Measurements from ENCODE around the gene GALM.
A peak's percentile ranks its signal among the peaks of the same experiment; 100 is the strongest.
"Not testable (repeated sequence)": the region's sequence is repeated elsewhere in the genome, so short reads cannot be mapped to it uniquely, and the experiment has no call there.

GALM gene

GRCh38 chr2:38709567-38710194 is 43.8 kb downstream of the GALM start:
- H3K27ac Mint-ChIP-seq, result peak overlapping the region in 1 of 3 experiments; percentile 11
- no peaks in the 10 kb centered on the region for H3K27me3 Mint-ChIP-seq (ENCODE audit: low read depth)
- H3K9me3 Mint-ChIP-seq, result peaks cover 3% of the 10 kb centered on the region
- H3K4me1 Mint-ChIP-seq, result no peaks in the 10 kb centered on the region
- H3K36me3 Mint-ChIP-seq (ENCODE audit: low read depth), result peaks cover 34% of the 10 kb centered on the region
- no peak for TF ChIP-seq CTCF (IDR thresholded peaks at IDR 0.05; ENCODE audit: unreplicated experiment in 3 of 3)
- H3K4me3 Mint-ChIP-seq, result no peak overlapping the region

- Mint-ChIP-seq H3K4me3 (no peak overlapping the region), H3K9me3 (peaks cover 3% of the 10 kb centered on the region), H3K36me3 (ENCODE audit: low read depth) (peaks cover 32% of the 10 kb centered on the region), H3K27ac (no peak overlapping the region), H3K27me3 (ENCODE audit: low read depth) (no peaks in the 10 kb centered on the region), H3K4me1 (peaks cover 6% of the 10 kb centered on the region)
- TF ChIP-seq CTCF (IDR thresholded peaks at IDR 0.05; ENCODE audit: unreplicated experiment in 3 of 3), result no peak
Measured at GRCh38 chr2:38711558-38711957, 45.6 kb downstream of the GALM start.

GRCh38 chr2:38712413-38712812 is 46.5 kb downstream of the GALM start:
- H3K36me3 Mint-ChIP-seq (ENCODE audit: low read depth), result peaks cover 32% of the 10 kb centered on the region

GRCh38 chr2:38712871-38713270 is 47.0 kb downstream of the GALM start:
- H3K27me3 Mint-ChIP-seq (ENCODE audit: low read depth), result no peaks in the 10 kb centered on the region
- H3K9me3 Mint-ChIP-seq, result peaks cover 3% of the 10 kb centered on the region
- no peak for TF ChIP-seq CTCF (IDR thresholded peaks at IDR 0.05; ENCODE audit: unreplicated experiment in 3 of 3)
- H3K4me1 Mint-ChIP-seq, result peaks cover 7% of the 10 kb centered on the region
- no peak overlapping the region for H3K27ac Mint-ChIP-seq
- no peak overlapping the region for H3K4me3 Mint-ChIP-seq
- H3K36me3 Mint-ChIP-seq (ENCODE audit: low read depth), result peaks cover 32% of the 10 kb centered on the region

More at GRCh38 chr2:38712413-38712812, 46.5 kb downstream of the GALM start:
- Mint-ChIP-seq H3K9me3 (peaks cover 3% of the 10 kb centered on the region), H3K27me3 (ENCODE audit: low read depth) (no peaks in the 10 kb centered on the region), H3K4me1 (peaks cover 7% of the 10 kb centered on the region), H3K27ac (no peak overlapping the region), H3K4me3 (no peak overlapping the region)
- TF ChIP-seq CTCF (IDR thresholded peaks at IDR 0.05; ENCODE audit: unreplicated experiment in 3 of 3), result no peak

- TF ChIP-seq CTCF (IDR thresholded peaks at IDR 0.05; ENCODE audit: unreplicated experiment in 3 of 3), result no peak
- Mint-ChIP-seq H3K36me3 (ENCODE audit: low read depth) (peaks cover 32% of the 10 kb centered on the region), H3K27me3 (ENCODE audit: low read depth) (no peaks in the 10 kb centered on the region), H3K4me3 (no peak overlapping the region), H3K9me3 (peaks cover 3% of the 10 kb centered on the region), H3K4me1 (peaks cover 7% of the 10 kb centered on the region), H3K27ac (no peak overlapping the region)
Measured at GRCh38 chr2:38713338-38713737, 47.4 kb downstream of the GALM start.

GRCh38 chr2:38714941-38715340 is 49.0 kb downstream of the GALM start:
- Mint-ChIP-seq H3K36me3 (ENCODE audit: low read depth) (peaks cover 36% of the 10 kb centered on the region), H3K27ac (peak overlapping the region in 1 of 3 experiments; percentile 41)
- H3K4me3 Mint-ChIP-seq; H3K9me3 Mint-ChIP-seq; H3K4me1 Mint-ChIP-seq; H3K27me3 Mint-ChIP-seq (ENCODE audit: low read depth): not testable (repeated sequence)

Data from nephron (organoid).